Suprapubic skin (tissue), 4 donors: Measurements from ENCODE around the gene UMAD1. TPM values are rescaled to one million over a fixed set of nuclear protein-coding genes. Genes with fewer than 3 reads are reported as not detected.

Source experiments
- DNase-seq, 2 donors: peaks; one replicate each; pipeline ENCODE4 v3.0.0-alpha.2; 2019; ENCODE audit warnings: low spot score in 2 of 2
- H3K27ac ChIP-seq: fragments of 200-600 bp; sonication (generic); one replicate; pipeline ENCODE4 v1.5.1; 2019
- H3K27me3 ChIP-seq: fragments of 200-600 bp; sonication (generic); one replicate; pipeline ENCODE4 v1.5.1; 2019
- H3K36me3 ChIP-seq: fragments of 200-600 bp; sonication (generic); one replicate; pipeline ENCODE4 v1.5.1; 2019
- H3K4me1 ChIP-seq: fragments of 200-600 bp; sonication (generic); one replicate; pipeline ENCODE4 v1.5.1; 2019
- H3K4me3 ChIP-seq: fragments of 200-600 bp; sonication (generic); one replicate; pipeline ENCODE4 v1.5.1; 2019; ENCODE audit warnings: mild to moderate bottlenecking
- H3K9me3 ChIP-seq: fragments of 200-600 bp; sonication (generic); one replicate; pipeline ENCODE4 v1.5.1; 2019
- CTCF ChIP-seq, 2 donors: fragments of 200-600 bp in 1 of 2; fragments of 450-650 bp in 1 of 2; sonication (generic) in 1 of 2; IDR thresholded peaks; one replicate each; pipeline ENCODE4 v1.5.1; 2016 to 2019; ENCODE audit warnings: antibody characterized with exemption in 2 of 2, mild to moderate bottlenecking in 1 of 2, moderate library complexity in 1 of 2
- EP300 ChIP-seq: sonication (generic); formaldehyde crosslinking; IDR thresholded peaks from one replicate; pipeline ENCODE4 v1.6.1; 2017; ENCODE audit warnings: antibody characterized with exemption
- POLR2A ChIP-seq, 2 donors: fragments of 450-650 bp; IDR thresholded peaks; one replicate each; pipeline ENCODE4 v1.6.1; 2017; ENCODE audit warnings: antibody characterized with exemption in 2 of 2, mild to moderate bottlenecking in 2 of 2, moderate library complexity in 2 of 2
- POLR2AphosphoS5 ChIP-seq, 3 donors: sonication (generic); formaldehyde crosslinking; IDR thresholded peaks; one replicate each; pipeline ENCODE4 v1.6.1; 2017; ENCODE audit warnings: antibody characterized with exemption in 3 of 3
- WGBS: methylation state at CpG from one replicate; pipeline ENCODE4 v1.1.5; 2018; 5-methylcytosine and 5-hydroxymethylcytosine counted together
- total RNA-seq, 4 donors: library from RNA; depleted of rRNA; stranded (reverse); fragments of >200 nt; gene quantifications; one replicate each; pipeline ENCODE4 v1.1.0, GENCODE V29; 2016

The UMAD1 gene
- total RNA-seq, 4 donors from 2014 or later: 9.3 to 28.9 (median 17.7) TPM

- no peak overlapping the region for H3K4me3 ChIP-seq
- H3K27ac ChIP-seq: no peak overlapping the region
- TF ChIP-seq POLR2A (IDR thresholded peaks at IDR 0.05) (no peak), POLR2AphosphoS5 (IDR thresholded peaks at IDR 0.05) (no peak), CTCF (IDR thresholded peaks at IDR 0.05) (no peak), EP300 (no peak)
- H3K4me1 ChIP-seq: peaks cover 5% of the 10 kb centered on the region
- 60% methylated on average over 3 of the region's 3 CpGs for WGBS
- no peak for DNase-seq
- no peaks in the 10 kb centered on the region for H3K9me3 ChIP-seq
- no peaks in the 10 kb centered on the region for H3K27me3 ChIP-seq
- no peaks in the 10 kb centered on the region for H3K36me3 ChIP-seq
Measured at GRCh38 chr7:7664291-7664690, 23.7 kb downstream of the UMAD1 start.

GRCh38 chr7:7665031-7665430, 24.5 kb downstream of the UMAD1 start:
- WGBS: 94% methylated on average over 1 of the region's 1 CpG
- no peak overlapping the region for H3K27ac ChIP-seq

GRCh38 chr7:7667187-7667586, 26.6 kb downstream of the UMAD1 start:
- DNase-seq: no peak
- 89% methylated on average over 2 of the region's 2 CpGs for WGBS
- no peak for TF ChIP-seq EP300
- no peak for TF ChIP-seq CTCF (IDR thresholded peaks at IDR 0.05)
- TF ChIP-seq POLR2AphosphoS5 (IDR thresholded peaks at IDR 0.05): no peak
- no peak for TF ChIP-seq POLR2A (IDR thresholded peaks at IDR 0.05)

More at GRCh38 chr7:7665031-7665430, 24.5 kb downstream of the UMAD1 start:
- Histone ChIP-seq H3K9me3 (no peaks in the 10 kb centered on the region), H3K36me3 (no peaks in the 10 kb centered on the region), H3K4me1 (peaks cover 5% of the 10 kb centered on the region), H3K4me3 (no peak overlapping the region), H3K27me3 (no peaks in the 10 kb centered on the region)
- TF ChIP-seq POLR2AphosphoS5 (IDR thresholded peaks at IDR 0.05): no peak
- no peak for DNase-seq

GRCh38 chr7:7668706-7669105, 28.2 kb downstream of the UMAD1 start:
- Histone ChIP-seq H3K27me3 (no peaks in the 10 kb centered on the region), H3K36me3 (no peaks in the 10 kb centered on the region), H3K4me1 (peaks cover 5% of the 10 kb centered on the region), H3K9me3 (no peaks in the 10 kb centered on the region), H3K27ac (no peak overlapping the region), H3K4me3 (no peak overlapping the region)
- TF ChIP-seq POLR2AphosphoS5 (IDR thresholded peaks at IDR 0.05) (no peak), CTCF (IDR thresholded peaks at IDR 0.05) (no peak), POLR2A (IDR thresholded peaks at IDR 0.05) (no peak), EP300 (no peak)
- 95% methylated on average over 1 of the region's 1 CpG for WGBS
- no peak for DNase-seq

More at GRCh38 chr7:7667187-7667586, 26.6 kb downstream of the UMAD1 start:
- no peaks in the 10 kb centered on the region for H3K27me3 ChIP-seq
- H3K4me3 ChIP-seq: no peak overlapping the region
- peaks cover 5% of the 10 kb centered on the region for H3K4me1 ChIP-seq
- no peak overlapping the region for H3K27ac ChIP-seq
- no peaks in the 10 kb centered on the region for H3K36me3 ChIP-seq
- no peaks in the 10 kb centered on the region for H3K9me3 ChIP-seq

- Histone ChIP-seq H3K9me3 (no peaks in the 10 kb centered on the region), H3K27me3 (no peaks in the 10 kb centered on the region), H3K4me1 (no peaks in the 10 kb centered on the region), H3K4me3 (no peak overlapping the region), H3K36me3 (peaks cover 7% of the 10 kb centered on the region), H3K27ac (no peak overlapping the region)
- TF ChIP-seq CTCF (IDR thresholded peaks at IDR 0.05) (no peak), EP300 (no peak), POLR2AphosphoS5 (IDR thresholded peaks at IDR 0.05) (no peak), POLR2A (IDR thresholded peaks at IDR 0.05) (no peak)
- DNase-seq: no peak
- WGBS: 90% methylated on average over 3 of the region's 3 CpGs
Measured at GRCh38 chr7:7670490-7670889, 29.9 kb downstream of the UMAD1 start.

GRCh38 chr7:7671361-7671760, 30.8 kb downstream of the UMAD1 start:
- H3K27me3 ChIP-seq: no peaks in the 10 kb centered on the region
- H3K36me3 ChIP-seq: peaks cover 16% of the 10 kb centered on the region
- no peaks in the 10 kb centered on the region for H3K4me1 ChIP-seq
- no peak for DNase-seq
- WGBS: 54% methylated on average over 3 of the region's 3 CpGs
- no peaks in the 10 kb centered on the region for H3K9me3 ChIP-seq
- H3K27ac ChIP-seq: no peak overlapping the region
- no peak for TF ChIP-seq EP300
- no peak for TF ChIP-seq CTCF (IDR thresholded peaks at IDR 0.05)
- no peak for TF ChIP-seq POLR2AphosphoS5 (IDR thresholded peaks at IDR 0.05)
- TF ChIP-seq POLR2A (IDR thresholded peaks at IDR 0.05): no peak
- no peak overlapping the region for H3K4me3 ChIP-seq
